Measurements from ENCODE around the gene BMS1. TPM values are rescaled to one million over a fixed set of nuclear protein-coding genes. Genes with fewer than 3 reads are reported as not detected.

BMS1 gene
- 2.7 and 8.5 TPM in 2 replicates for polyA plus RNA-seq

GRCh38 chr10:42782446-42783180 is at the start of gene BMS1:
TSS of gene BMS1 (plus strand) at chr10:42782795. CDS start at chr10:42784395, 1,600 bp downstream.

Other genes with a start within 250 kb of the BMS1 start
- 27.2 and 31.3 TPM in 2 replicates for gene ZNF33B, start 144.2 kb upstream of the BMS1 start, polyA plus RNA-seq

Data from Purkinje cell (primary cell).